HG03565 (cell line): ENCODE results near the gene ISYNA1.

ENCODE experiments used
- ATAC-seq: cut with Tn5 transposase; IDR thresholded peaks from one replicate; pipeline ENCODE4 v1.9.1; 2021; ENCODE audit warnings: mild to moderate bottlenecking, moderate library complexity; ENCODE audit not compliant: unreplicated experiment

ISYNA1 gene

GRCh38 chr19:18433015-18433691, 4.8 kb downstream of the ISYNA1 start:
- no peak for ATAC-seq

- no peak for ATAC-seq
These were observed 5.5 kb downstream of the ISYNA1 start for GRCh38 chr19:18432275-18433014.

GRCh38 chr19:18431351-18432197, 6.4 kb downstream of the ISYNA1 start:
- ATAC-seq = no peak

GRCh38 chr19:18430417-18431144, 7.4 kb downstream of the ISYNA1 start:
- no peak for ATAC-seq

GRCh38 chr19:18429717-18430416, 8.1 kb downstream of the ISYNA1 start:
- ATAC-seq = no peak

- ATAC-seq = peak; percentile 59
These were observed 8.9 kb downstream of the ISYNA1 start for GRCh38 chr19:18428787-18429674.

- ATAC-seq = no peak
These were observed 9.7 kb downstream of the ISYNA1 start for GRCh38 chr19:18428173-18428786.

- no peak for ATAC-seq
These were observed 10.2 kb downstream of the ISYNA1 start for GRCh38 chr19:18427743-18428113.

GRCh38 chr19:18427080-18427742, 10.7 kb downstream of the ISYNA1 start:
- no peak for ATAC-seq

- no peak for ATAC-seq
These were observed 11.5 kb downstream of the ISYNA1 start for GRCh38 chr19:18426416-18426767.

- no peak for ATAC-seq
These were observed 12.2 kb downstream of the ISYNA1 start for GRCh38 chr19:18425515-18426415.

- no peak for ATAC-seq
These were observed 12.9 kb downstream of the ISYNA1 start for GRCh38 chr19:18424890-18425514.

GRCh38 chr19:18424122-18424889, 13.6 kb downstream of the ISYNA1 start:
- no peak for ATAC-seq

GRCh38 chr19:18423258-18424020, 14.5 kb downstream of the ISYNA1 start:
- ATAC-seq = no peak

- ATAC-seq = no peak
These were observed 15.3 kb downstream of the ISYNA1 start for GRCh38 chr19:18422530-18423191.
